B cell (primary cell): Measurements from ENCODE around the gene ELMO1.

ENCODE experiments used
- EZH2 ChIP-seq: IDR thresholded peaks from 2 replicates; pipeline ENCODE4 v1.6.1; 2012; ENCODE audit warnings: borderline replicate concordance, low read depth, mild to moderate bottlenecking, moderate library complexity, low read length; ENCODE audit not compliant: insufficient read depth, poor library complexity, severe bottlenecking
- TF ChIP-seq, protein P1 (sequence below): fragments of 200-600 bp; IDR thresholded peaks from one replicate; pipeline ENCODE4 v1.8.0; 2022; ENCODE audit warnings: antibody characterized with exemption, mild to moderate bottlenecking

DNA sequence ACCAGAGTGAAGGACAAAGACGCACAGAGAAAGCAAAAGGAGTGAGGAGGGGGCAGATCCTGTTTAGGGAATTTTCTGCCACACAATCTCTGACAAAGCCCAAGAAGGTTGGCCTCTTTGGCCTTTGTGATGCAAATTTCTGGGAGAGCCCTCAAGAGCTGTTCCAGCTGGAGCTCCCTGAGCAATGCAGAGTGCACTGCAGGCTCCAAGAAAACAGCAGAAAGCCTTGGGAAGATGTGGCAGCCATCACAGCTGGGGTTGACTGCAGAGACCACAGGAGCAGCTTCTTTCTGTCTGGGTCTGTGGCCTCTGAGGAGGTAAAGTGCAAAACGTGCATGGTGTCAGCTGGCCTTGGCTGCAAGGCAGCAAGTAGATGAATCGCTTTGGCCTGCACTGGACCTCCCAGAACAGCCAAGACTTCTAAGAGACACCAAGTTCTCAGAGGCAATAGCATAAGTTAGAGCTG is 200.2 kb downstream of the ELMO1 start:
- TF ChIP-seq, protein P1, sequence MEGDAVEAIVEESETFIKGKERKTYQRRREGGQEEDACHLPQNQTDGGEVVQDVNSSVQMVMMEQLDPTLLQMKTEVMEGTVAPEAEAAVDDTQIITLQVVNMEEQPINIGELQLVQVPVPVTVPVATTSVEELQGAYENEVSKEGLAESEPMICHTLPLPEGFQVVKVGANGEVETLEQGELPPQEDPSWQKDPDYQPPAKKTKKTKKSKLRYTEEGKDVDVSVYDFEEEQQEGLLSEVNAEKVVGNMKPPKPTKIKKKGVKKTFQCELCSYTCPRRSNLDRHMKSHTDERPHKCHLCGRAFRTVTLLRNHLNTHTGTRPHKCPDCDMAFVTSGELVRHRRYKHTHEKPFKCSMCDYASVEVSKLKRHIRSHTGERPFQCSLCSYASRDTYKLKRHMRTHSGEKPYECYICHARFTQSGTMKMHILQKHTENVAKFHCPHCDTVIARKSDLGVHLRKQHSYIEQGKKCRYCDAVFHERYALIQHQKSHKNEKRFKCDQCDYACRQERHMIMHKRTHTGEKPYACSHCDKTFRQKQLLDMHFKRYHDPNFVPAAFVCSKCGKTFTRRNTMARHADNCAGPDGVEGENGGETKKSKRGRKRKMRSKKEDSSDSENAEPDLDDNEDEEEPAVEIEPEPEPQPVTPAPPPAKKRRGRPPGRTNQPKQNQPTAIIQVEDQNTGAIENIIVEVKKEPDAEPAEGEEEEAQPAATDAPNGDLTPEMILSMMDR: no peak
- no peak for TF ChIP-seq EZH2
